Neural cell (in vitro differentiated cells): ENCODE results near the gene DDN.

Source experiments
- EP300 ChIP-seq: fragments of 450-650 bp; conservative IDR thresholded peaks from 2 replicates; pipeline ENCODE4 v1.6.1; 2014; ENCODE audit warnings: antibody characterized with exemption, mild to moderate bottlenecking, moderate library complexity; ENCODE audit not compliant: poor library complexity, severe bottlenecking
- POLR2AphosphoS5 ChIP-seq: IDR thresholded peaks from 2 replicates; pipeline ENCODE4 v1.6.1; 2012
- TF ChIP-seq, protein P1 (sequence below): fragments of 450-650 bp; IDR thresholded peaks from 2 replicates; pipeline ENCODE4 v1.5.1; 2014; ENCODE audit warnings: antibody characterized with exemption, mild to moderate bottlenecking, moderate library complexity; ENCODE audit not compliant: poor library complexity, severe bottlenecking

GRCh38 chr12:48966177-48966895, 32.8 kb downstream of the DDN start:
- TF ChIP-seq POLR2AphosphoS5 (no peak), EP300 (no peak)
- TF ChIP-seq, protein P1, sequence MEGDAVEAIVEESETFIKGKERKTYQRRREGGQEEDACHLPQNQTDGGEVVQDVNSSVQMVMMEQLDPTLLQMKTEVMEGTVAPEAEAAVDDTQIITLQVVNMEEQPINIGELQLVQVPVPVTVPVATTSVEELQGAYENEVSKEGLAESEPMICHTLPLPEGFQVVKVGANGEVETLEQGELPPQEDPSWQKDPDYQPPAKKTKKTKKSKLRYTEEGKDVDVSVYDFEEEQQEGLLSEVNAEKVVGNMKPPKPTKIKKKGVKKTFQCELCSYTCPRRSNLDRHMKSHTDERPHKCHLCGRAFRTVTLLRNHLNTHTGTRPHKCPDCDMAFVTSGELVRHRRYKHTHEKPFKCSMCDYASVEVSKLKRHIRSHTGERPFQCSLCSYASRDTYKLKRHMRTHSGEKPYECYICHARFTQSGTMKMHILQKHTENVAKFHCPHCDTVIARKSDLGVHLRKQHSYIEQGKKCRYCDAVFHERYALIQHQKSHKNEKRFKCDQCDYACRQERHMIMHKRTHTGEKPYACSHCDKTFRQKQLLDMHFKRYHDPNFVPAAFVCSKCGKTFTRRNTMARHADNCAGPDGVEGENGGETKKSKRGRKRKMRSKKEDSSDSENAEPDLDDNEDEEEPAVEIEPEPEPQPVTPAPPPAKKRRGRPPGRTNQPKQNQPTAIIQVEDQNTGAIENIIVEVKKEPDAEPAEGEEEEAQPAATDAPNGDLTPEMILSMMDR: no peak
